PC-9 (cell line): ENCODE data around the gene EHBP1L1.

Experiments
- CTCF ChIP-seq: fragments of 200-600 bp; sonication (generic); conservative IDR thresholded peaks from 2 replicates; pipeline ENCODE4 v1.6.1; 2017; ENCODE audit warnings: mixed run types, antibody characterized with exemption, mild to moderate bottlenecking, moderate library complexity
- EZH2 ChIP-seq: fragments of 200-600 bp; sonication (generic); IDR thresholded peaks from 2 replicates; pipeline ENCODE4 v1.8.0; 2017; ENCODE audit warnings: antibody characterized with exemption, low read depth

DNA sequence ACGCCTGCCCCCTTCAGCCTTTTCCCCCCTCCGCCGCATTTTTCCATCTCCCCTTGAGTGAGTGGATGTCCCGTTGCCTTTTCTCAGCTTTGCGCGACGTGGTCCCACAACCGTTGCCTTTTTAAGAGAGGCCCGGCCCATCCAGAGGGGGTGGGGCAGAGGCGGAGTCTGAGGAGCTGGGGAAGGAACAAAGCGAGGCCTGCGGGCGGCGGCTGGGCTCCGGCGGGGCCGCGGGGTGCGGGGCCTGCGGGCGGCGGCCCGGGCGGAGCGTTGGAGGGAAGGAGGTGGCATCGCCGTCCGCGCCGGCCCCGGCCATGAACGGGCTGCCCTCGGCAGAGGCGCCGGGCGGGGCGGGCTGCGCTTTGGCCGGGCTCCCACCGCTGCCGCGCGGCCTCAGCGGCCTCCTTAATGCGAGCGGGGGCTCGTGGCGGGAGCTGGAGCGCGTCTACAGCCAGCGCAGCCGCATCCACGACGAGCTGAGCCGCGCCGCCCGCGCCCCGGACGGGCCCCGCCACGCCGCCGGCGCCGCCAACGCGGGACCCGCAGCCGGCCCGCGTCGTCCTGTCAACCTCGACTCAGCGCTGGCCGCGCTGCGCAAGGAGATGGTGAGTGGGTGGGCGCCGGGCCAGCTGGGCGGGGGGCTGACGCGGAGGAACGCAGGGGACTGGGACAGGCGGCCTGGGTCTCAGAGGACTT, 3.3 kb upstream of the EHBP1L1 start, which contains the start of gene FAM89B:
- TF ChIP-seq CTCF: no peak
- TF ChIP-seq EZH2: no peak
